Activated CD8-positive, alpha-beta memory T cell treated with anti-CD3 and anti-CD28 coated beads, Interleukin-2, amount 50 U/mL, for 1 hour (primary cell): ENCODE measurements around the gene FKBP2.

Source experiments
- DNase-seq: peaks from one replicate; pipeline ENCODE4 v3.0.0-alpha.2; 2020; ENCODE audit errors: extremely low read depth

FKBP2 gene

GRCh38 chr11:64285885-64286800 is 45.2 kb downstream of the FKBP2 start:
- DNase-seq = no peak

- no peak for DNase-seq
Measured at GRCh38 chr11:64286801-64287159, 45.9 kb downstream of the FKBP2 start.

- DNase-seq = no peak
Measured at GRCh38 chr11:64287676-64288352, 46.9 kb downstream of the FKBP2 start.

GRCh38 chr11:64288353-64288750 is 47.5 kb downstream of the FKBP2 start:
- DNase-seq = no peak

GRCh38 chr11:64289002-64289564 is 48.2 kb downstream of the FKBP2 start:
- DNase-seq = no peak

DNA sequence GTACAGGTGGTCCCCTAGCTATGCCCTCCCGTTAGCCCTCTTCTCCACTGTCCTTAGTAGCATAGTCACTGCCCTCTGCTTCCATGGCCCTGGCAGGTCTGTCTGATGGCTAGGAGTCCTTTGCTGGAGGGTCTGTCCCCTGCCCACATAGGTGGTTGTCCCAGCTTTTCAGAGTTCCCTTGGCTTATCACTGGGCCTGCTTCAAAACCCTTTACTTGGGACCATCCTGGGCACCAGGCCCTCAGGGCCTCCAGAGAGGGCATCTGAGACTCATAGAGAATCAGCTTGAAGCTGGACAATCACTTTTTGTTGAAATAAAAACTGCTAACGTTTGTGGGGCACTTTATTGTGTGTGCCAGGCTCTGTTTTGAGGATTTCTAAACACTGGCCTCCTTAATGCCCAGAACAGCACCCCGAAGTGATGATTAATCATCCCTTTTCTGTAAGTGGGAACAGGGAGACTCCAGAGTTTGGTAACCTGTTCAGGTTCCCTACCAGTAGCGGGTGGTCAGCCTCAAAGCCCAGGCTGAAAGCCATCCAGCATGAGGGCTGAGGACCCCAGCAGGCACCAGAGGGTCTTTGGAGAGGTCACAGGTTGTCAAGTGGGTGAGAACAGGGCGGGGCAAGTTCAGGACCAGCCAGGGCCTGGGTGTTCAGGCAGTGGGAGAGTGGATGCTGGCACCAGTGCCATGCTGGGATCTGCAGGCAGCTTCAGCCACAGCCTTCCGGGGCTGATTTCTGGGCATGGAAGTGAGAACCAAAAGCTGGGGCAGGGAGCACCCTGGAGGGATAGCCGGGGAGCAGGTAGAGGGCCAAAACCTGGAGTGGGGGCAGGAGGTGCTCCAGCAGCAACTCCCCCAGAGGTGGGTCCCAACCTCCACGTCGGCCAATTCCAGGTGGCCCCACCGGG is 49.7 kb downstream of the FKBP2 start:
- no peak for DNase-seq

- no peak for DNase-seq
Measured at GRCh38 chr11:64291262-64291751, 50.4 kb downstream of the FKBP2 start, which contains the start of gene KCNK4. KCNK4 (plus strand) TSS chr11:64291302; CDS start chr11:64293019, 1,717 bp downstream.

GRCh38 chr11:64291752-64292459 is 51.0 kb downstream of the FKBP2 start:
- no peak for DNase-seq

GRCh38 chr11:64292460-64293254 is 51.8 kb downstream of the FKBP2 start:
- DNase-seq = no peak
